ENCODE measurements around the gene PRKAR1B.

PRKAR1B gene

DNA sequence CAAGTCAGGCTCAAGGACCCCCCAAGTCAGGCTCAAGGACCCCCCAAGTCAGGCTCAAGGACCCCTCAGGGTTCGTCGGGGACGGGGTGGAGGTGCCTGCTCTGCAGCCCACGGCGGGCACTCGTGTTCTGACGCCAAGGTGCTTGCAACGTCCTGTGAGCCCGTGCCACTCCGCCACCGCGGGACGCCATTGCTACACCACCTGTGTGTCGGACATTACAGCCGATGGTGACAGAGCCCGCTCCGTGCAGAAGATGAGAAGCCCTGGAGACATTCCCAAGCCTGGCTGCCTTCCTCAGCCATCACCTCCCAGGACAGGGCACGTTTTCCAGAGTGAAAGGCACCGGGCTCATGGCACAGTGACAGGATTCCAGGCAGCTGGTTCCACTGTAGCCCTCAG lies 98.3 kb downstream of the PRKAR1B start:
- DNase-seq (ENCODE audit: low read depth in 2 of 2), result no peak
- TF ChIP-seq, protein P1, sequence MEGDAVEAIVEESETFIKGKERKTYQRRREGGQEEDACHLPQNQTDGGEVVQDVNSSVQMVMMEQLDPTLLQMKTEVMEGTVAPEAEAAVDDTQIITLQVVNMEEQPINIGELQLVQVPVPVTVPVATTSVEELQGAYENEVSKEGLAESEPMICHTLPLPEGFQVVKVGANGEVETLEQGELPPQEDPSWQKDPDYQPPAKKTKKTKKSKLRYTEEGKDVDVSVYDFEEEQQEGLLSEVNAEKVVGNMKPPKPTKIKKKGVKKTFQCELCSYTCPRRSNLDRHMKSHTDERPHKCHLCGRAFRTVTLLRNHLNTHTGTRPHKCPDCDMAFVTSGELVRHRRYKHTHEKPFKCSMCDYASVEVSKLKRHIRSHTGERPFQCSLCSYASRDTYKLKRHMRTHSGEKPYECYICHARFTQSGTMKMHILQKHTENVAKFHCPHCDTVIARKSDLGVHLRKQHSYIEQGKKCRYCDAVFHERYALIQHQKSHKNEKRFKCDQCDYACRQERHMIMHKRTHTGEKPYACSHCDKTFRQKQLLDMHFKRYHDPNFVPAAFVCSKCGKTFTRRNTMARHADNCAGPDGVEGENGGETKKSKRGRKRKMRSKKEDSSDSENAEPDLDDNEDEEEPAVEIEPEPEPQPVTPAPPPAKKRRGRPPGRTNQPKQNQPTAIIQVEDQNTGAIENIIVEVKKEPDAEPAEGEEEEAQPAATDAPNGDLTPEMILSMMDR (IDR thresholded peaks at IDR 0.05; ENCODE audit: low read depth, low read length), result no peak
- H3K4me3 ChIP-seq (replicated peaks in 1 of 2; ENCODE audit: low read depth in 2 of 2, low read length in 2 of 2), result no peak overlapping the region

DNA sequence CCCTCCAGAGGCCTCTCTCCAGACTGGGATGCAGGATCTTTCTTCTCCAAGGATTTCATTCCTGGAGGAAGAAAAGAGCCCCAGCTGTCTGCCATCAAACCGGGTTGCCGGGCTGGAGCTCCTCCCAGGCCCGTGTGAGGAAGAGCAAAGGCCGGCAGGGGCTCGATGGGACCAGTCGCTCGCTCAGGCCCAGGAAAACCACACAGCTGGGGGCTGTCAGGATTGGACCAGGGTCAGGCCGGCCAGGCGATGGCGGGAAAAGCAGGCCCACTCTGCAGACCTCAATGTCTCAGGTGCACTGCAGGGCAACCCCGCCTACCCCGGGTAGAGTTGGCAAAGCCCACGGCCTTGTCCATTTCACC lies 98.7 kb downstream of the PRKAR1B start:
- TF ChIP-seq, protein P1 (IDR thresholded peaks at IDR 0.05; ENCODE audit: low read depth, low read length), result no peak
- no peak for DNase-seq (ENCODE audit: low read depth in 2 of 2)
- H3K4me3 ChIP-seq (replicated peaks in 1 of 2; ENCODE audit: low read depth in 2 of 2, low read length in 2 of 2), result no peak overlapping the region

DNA sequence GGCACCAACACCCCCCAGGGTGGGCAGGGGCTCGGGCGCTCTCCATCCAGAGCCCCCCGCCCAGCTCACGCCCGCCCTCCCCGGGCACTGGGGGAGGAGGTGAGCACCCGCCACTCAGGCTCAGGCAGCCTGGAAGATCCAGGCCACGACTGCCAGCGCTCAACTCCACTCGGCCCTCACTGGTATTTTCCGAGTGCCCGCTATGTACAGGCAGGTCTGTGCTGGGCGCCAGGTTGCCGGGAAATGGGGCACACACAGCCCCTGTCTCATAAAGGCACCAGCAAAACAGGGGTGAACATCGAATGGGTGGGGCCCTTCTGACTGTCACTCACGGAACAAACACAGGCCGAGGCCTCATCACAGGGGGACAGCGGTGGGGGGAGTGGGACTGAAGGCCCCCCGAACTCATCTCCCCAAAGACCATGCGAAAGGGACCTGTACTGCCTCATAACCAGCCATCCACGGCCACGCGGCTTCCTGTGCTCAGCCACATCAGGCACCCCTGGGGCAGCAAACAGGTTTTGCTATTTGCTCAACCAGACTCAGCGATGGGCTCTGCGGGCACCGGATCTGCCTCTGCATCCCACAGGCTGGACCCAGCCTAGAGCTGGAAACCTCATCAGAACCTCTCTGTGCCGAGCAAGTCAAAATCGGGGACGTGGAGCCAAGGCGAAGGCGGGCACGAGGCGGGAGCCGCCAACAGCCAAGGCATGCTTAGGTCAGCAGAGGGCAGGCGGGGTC lies 99.2 kb downstream of the PRKAR1B start:
- H3K4me3 ChIP-seq (replicated peaks in 1 of 2; ENCODE audit: low read depth in 2 of 2, low read length in 2 of 2), result no peak overlapping the region
- no peak for DNase-seq (ENCODE audit: low read depth in 2 of 2)
- TF ChIP-seq, protein P1 (IDR thresholded peaks at IDR 0.05; ENCODE audit: low read depth, low read length), result no peak

DNA sequence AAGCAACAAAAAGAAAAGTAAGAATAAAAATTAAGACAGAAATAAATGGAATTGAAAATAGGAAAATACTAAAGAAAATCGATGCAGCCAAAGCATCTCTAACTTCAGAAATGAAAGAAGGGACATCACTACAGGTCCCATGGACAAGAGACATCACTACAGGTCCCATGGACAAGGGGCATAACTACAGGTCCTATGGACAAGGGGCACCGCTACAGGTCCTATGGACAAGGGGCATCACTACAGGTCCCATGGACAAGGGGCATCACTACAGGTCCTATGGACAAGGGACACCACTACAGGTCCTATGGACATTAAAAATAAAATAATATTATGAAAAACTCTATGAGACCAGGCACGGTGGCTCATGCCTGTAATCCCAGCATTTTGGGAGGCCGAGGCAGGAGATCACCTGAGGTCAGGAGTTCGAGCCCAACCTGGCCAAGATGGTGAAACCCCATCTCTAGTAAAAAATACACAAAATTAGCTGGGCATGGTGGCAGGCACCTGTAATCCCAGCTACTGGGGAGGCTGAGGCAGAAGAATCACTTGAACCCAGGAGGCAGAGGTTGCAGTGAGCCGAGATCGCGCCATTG lies 101.6 kb downstream of the PRKAR1B start:
- DNase-seq (ENCODE audit: low read depth in 2 of 2), result no peak
- H3K4me3 ChIP-seq (replicated peaks in 1 of 2; ENCODE audit: low read depth in 2 of 2, low read length in 2 of 2), result no peak overlapping the region
- TF ChIP-seq, protein P1 (IDR thresholded peaks at IDR 0.05; ENCODE audit: low read depth, low read length), result no peak

DNA sequence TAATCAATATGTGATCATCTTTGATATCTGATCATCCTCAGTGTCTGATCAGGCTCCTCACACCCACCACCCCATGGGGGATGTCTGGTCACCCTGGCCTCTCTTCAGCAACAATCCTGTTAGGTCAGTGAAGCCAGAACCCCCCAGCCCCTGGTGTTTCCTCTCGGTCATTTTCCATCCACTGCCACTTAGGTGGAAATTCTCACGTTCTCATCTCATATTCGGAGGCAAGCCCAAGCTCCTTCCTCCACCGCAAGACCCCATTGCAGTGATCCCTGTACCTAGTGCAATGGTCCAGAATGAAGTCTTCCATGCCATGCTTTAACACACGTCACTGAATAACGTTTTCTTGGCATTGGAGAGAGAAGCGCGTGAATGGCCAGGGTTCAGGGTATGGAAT lies 103.6 kb downstream of the PRKAR1B start:
- TF ChIP-seq, protein P1 (IDR thresholded peaks at IDR 0.05; ENCODE audit: low read depth, low read length), result no peak
- DNase-seq (ENCODE audit: low read depth in 2 of 2), result no peak
- no peak overlapping the region for H3K4me3 ChIP-seq (replicated peaks in 1 of 2; ENCODE audit: low read depth in 2 of 2, low read length in 2 of 2)

DNA sequence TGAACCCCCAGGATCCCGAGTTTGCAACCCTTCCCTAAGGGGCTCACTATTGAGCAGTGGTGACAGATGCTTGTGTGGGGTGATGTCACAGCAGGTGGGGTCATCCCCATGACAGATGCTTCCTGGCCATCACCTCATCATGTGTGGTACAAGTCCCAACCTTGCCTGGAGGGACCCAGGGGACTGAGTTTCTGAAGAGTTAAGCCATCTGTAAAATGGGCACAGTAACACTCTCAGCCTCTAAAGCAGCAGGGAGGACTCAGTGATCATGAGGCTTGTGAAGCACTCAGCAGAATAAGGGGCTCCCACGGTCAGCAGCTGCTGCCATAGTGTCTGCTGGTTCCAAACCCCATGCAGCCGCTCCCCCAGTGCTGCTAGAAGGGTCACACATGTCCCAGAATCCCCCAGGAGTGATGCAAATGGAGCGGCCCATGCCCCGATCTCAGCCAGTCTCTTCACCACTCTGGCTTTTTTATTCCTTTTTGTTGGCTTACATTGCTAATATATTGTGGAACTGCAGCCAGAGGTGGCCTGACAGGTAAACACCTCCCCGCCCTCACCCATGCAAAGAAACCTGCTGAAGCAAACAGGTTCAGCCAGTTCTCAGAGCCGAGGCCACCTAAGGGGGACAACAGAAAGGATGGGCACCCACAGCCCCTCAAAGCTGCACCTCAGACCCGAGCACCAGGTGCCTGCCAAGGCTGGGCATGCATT lies 105.4 kb downstream of the PRKAR1B start:
- no peak for DNase-seq (ENCODE audit: low read depth in 2 of 2)
- no peak overlapping the region for H3K4me3 ChIP-seq (replicated peaks in 1 of 2; ENCODE audit: low read depth in 2 of 2, low read length in 2 of 2)
- TF ChIP-seq, protein P1 (IDR thresholded peaks at IDR 0.05; ENCODE audit: low read depth, low read length), result no peak
